Measurements from ENCODE around the gene KCNIP4.

DNA sequence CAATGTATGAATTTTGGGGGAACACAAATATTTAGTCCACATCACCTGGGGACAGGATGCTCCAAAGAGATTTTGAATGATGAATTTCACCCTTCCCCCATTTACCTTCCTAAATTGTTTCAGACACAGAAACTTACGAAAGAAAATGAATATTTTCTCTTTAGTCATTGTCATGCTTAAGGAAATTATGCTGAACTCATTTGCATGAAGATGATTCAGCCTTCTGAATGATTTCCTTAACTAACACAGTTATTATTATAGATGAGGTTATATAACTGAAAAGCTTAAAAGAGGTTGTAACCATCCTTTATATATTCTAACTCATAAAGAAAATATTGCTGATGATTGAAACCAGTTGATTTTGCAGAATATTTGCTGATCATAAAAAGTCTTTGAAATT lies 61.1 kb downstream of the KCNIP4 start:
- TF ChIP-seq ZBTB1 (CRISPR knock-in tag; IDR thresholded peaks at IDR 0.05; ENCODE audit: borderline replicate concordance, low read depth) (no peak), FOXK1 (CRISPR knock-in tag; IDR thresholded peaks at IDR 0.05; ENCODE audit: borderline replicate concordance) (no peak)
